Measurements from ENCODE around the gene ZNF576.

GRCh38 chr19:43575156-43575950 lies 21.0 kb upstream of the ZNF576 start, which contains the start of the genes PINLYP and XRCC1:
- TF ChIP-seq FOXK2 (IDR thresholded peaks at IDR 0.05) (no peak), L3MBTL2 (conservative IDR thresholded peaks at IDR 0.05) (no peak), TARDBP (IDR thresholded peaks at IDR 0.05) (no peak), FOXM1 (IDR thresholded peaks at IDR 0.05; ENCODE audit: borderline replicate concordance) (no peak), FOXA1 (IDR thresholded peaks at IDR 0.05) (no peak), SP1 (IDR thresholded peaks at IDR 0.05) (no peak), NFRKB (IDR thresholded peaks at IDR 0.05) (no peak), PKNOX1 (IDR thresholded peaks at IDR 0.05) (no peak), SUZ12 (IDR thresholded peaks at IDR 0.05) (no peak), CTBP1 (IDR thresholded peaks at IDR 0.05; ENCODE audit: borderline replicate concordance) (no peak), ELF4 (IDR thresholded peaks at IDR 0.05) (no peak)
